Measurements from ENCODE around the gene OBSCN. TPM values are rescaled to one million over a fixed set of nuclear protein-coding genes. Genes with fewer than 3 reads are reported as not detected.
A peak's percentile ranks its signal among the peaks of the same experiment; 100 is the strongest.

OBSCN gene
- total RNA-seq, 1 donor from 2014 or later = 25.7 TPM

DNA sequence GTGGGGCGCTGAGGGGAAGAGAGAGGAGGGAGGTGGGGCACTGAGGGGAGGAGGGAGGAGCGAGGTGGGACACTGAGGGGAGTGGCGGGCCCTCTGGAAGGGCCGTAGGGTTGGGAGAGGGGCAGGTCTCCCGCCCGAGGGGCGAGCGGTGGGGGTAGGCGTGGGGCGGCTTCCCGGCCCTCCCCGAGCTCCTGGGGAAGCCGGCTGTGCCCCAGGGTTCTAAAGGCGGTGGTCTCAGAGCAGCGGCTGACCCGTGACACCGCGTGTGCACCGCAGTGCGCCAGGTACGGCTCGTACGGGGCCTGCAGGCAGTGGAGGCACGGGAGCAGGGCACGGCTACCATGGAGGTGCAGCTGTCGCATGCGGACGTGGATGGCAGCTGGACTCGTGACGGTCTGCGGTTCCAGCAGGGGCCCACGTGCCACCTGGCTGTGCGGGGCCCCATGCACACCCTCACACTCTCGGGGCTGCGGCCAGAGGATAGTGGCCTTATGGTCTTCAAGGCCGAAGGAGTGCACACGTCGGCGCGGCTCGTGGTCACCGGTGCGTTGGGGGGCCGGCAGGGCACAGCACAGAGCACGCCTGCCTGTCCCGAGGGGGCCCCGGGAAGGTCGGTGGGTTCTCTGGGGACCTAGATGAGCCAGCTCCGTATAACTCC, 68.5 kb downstream of the OBSCN start:
- H3K4me1 Mint-ChIP-seq (ENCODE audit: low read depth, unreplicated experiment) = no peaks in the 10 kb centered on the region
- H3K36me3 Mint-ChIP-seq (ENCODE audit: unreplicated experiment) = no peaks in the 10 kb centered on the region
- no peak for DNase-seq
- peaks cover 8% of the 10 kb centered on the region for H3K27me3 Mint-ChIP-seq (ENCODE audit: unreplicated experiment)
- TF ChIP-seq CTCF (IDR thresholded peaks at IDR 0.05; ENCODE audit: partially characterized antibody, unreplicated experiment) = no peak
- H3K4me3 Mint-ChIP-seq (ENCODE audit: unreplicated experiment) = peak overlapping the region; percentile 49
- no peak overlapping the region for H3K27ac Mint-ChIP-seq (ENCODE audit: unreplicated experiment)
- H3K9me3 Mint-ChIP-seq (ENCODE audit: unreplicated experiment) = no peaks in the 10 kb centered on the region

GRCh38 chr1:228276901-228277490, 69.2 kb downstream of the OBSCN start:
- no peak for TF ChIP-seq CTCF (IDR thresholded peaks at IDR 0.05; ENCODE audit: partially characterized antibody, unreplicated experiment)
- DNase-seq = no peak
- Mint-ChIP-seq H3K27ac (ENCODE audit: unreplicated experiment) (no peak overlapping the region), H3K27me3 (ENCODE audit: unreplicated experiment) (peaks cover 6% of the 10 kb centered on the region), H3K4me1 (ENCODE audit: low read depth, unreplicated experiment) (no peaks in the 10 kb centered on the region), H3K4me3 (ENCODE audit: unreplicated experiment) (no peak overlapping the region), H3K9me3 (ENCODE audit: unreplicated experiment) (no peaks in the 10 kb centered on the region), H3K36me3 (ENCODE audit: unreplicated experiment) (no peaks in the 10 kb centered on the region)

DNA sequence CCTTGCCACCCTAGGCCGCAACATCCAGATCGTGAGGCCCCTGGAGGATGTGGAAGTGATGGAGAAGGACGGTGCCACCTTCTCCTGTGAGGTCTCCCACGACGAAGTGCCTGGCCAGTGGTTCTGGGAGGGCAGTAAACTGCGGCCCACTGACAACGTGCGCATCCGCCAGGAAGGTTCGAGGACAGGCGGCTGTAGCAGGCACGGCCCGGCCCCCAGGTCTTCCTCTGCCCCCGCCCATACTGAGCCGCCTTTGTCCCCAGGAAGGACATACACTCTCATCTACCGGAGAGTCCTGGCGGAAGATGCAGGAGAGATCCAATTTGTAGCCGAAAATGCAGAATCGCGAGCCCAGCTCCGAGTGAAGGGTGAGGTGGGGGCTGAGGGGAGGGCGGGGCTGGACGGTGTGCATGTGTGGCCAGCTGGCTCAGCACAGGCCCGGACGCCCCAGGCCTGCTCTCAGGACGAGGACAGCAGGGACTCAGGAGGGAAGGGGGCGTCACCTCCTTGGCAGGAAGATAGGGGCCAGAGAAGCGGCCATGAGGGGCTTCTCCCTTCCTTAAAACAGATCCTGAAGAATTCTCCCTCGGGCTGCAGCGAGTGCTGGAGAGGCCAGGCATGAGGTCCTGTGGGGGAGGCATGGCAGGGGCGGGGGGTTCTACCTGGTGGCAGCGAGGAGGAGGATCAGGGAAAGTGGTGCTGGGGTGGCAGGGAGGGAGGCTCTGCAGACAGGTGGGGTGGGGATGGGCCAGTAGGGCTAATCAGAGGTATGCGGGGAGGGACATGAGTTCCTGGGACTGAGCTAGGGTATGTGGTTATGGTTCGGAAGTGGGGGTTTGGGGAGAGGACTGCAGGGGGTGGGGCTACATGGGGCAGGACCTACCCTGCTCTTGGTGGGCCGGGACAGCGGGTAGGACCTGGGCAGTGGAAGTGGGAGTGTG, 69.9 kb downstream of the OBSCN start:
- H3K4me3 Mint-ChIP-seq (ENCODE audit: unreplicated experiment) = no peak overlapping the region

GRCh38 chr1:228278432-228278941, 70.6 kb downstream of the OBSCN start:
- no peak for DNase-seq
- Mint-ChIP-seq H3K9me3 (ENCODE audit: unreplicated experiment) (no peaks in the 10 kb centered on the region), H3K27me3 (ENCODE audit: unreplicated experiment) (peaks cover 6% of the 10 kb centered on the region), H3K4me3 (ENCODE audit: unreplicated experiment) (no peak overlapping the region), H3K27ac (ENCODE audit: unreplicated experiment) (no peak overlapping the region), H3K36me3 (ENCODE audit: unreplicated experiment) (no peaks in the 10 kb centered on the region), H3K4me1 (ENCODE audit: low read depth, unreplicated experiment) (no peaks in the 10 kb centered on the region)
- TF ChIP-seq CTCF (IDR thresholded peaks at IDR 0.05; ENCODE audit: partially characterized antibody, unreplicated experiment) = no peak

More for the DNA sequence above, 69.9 kb downstream of the OBSCN start:
- DNase-seq = no peak
- no peaks in the 10 kb centered on the region for H3K4me1 Mint-ChIP-seq (ENCODE audit: low read depth, unreplicated experiment)
- TF ChIP-seq CTCF (IDR thresholded peaks at IDR 0.05; ENCODE audit: partially characterized antibody, unreplicated experiment) = no peak
- no peak overlapping the region for H3K27ac Mint-ChIP-seq (ENCODE audit: unreplicated experiment)
- H3K9me3 Mint-ChIP-seq (ENCODE audit: unreplicated experiment) = no peaks in the 10 kb centered on the region
- peaks cover 6% of the 10 kb centered on the region for H3K27me3 Mint-ChIP-seq (ENCODE audit: unreplicated experiment)
- no peaks in the 10 kb centered on the region for H3K36me3 Mint-ChIP-seq (ENCODE audit: unreplicated experiment)

Measured in glutamatergic neuron (in vitro differentiated cells).